Astrocyte of the spinal cord (primary cell): ENCODE results near the gene LSAMP.

Experiments
- DNase-seq: peaks from one replicate; pipeline ENCODE4 v3.0.0; 2011; ENCODE audit warnings: low read depth, low spot score
- H3K4me3 ChIP-seq: 2 replicates; pipeline ENCODE4 v1.5.1; 2011; ENCODE audit warnings: low read depth, mild to moderate bottlenecking, low read length, moderate library complexity
- in situ Hi-C: cut with HindIII; loops from 2 replicates; pipeline ENCODE4 v1.10.0; 2017; ENCODE audit warnings: low sequenced_read_pairs
- TF ChIP-seq, protein P1 (sequence below): IDR thresholded peaks from 2 replicates; pipeline ENCODE4 v1.5.1; 2012; ENCODE audit warnings: low read depth, mild to moderate bottlenecking, low read length, inconsistent platforms

The LSAMP gene

DNA sequence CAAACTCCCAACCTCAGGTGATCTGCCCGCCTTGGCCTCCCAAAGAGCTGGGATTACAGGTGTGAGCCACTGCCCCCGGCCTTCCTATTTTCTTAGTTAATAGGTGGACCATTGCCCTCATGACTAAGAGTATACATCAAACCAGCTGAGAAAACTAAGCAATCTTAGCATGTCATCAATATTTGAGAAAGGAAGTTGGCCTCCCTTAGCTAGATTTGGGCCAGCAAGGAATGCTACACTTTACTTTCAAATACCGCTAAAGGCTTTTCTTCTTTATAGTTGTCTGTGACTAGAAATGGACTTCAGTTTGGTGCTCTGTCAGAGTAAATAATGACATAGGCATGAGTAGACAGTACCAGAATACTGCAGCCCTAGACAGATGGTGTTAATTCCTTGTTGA, 622.7 kb downstream of the LSAMP start:
- H3K4me3 ChIP-seq, result no peak overlapping the region
- no peak for DNase-seq
- in situ Hi-C loops, result no loop called here

DNA sequence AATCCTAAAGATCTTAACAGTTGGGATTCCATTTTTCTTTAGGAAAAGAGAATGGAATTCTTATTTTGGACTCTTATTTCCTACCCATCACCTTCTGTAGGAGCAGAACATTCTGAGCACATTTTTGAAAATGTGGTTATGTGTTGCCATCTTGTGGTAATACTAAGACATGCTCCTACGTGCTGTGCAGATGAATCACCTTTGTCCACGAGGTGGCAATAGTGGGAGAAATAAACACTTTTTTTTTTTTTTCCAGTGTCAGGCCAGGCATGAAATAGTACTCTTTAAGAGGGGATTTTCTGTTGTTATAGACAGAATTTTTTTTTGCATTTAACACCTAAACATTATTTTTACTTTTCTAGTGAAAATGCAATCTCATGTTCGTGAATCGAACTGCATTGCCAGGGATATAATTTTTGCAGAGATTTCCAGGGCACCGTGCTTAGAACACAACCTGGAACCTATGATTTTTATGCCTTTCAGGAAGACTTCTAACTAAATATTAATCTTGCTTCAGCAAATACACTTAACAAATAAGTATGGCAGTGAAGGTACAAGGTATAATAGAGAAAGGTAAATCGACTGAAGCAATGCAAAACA, 625.4 kb downstream of the LSAMP start:
- in situ Hi-C loops, result no loop called here
- TF ChIP-seq, protein P1, sequence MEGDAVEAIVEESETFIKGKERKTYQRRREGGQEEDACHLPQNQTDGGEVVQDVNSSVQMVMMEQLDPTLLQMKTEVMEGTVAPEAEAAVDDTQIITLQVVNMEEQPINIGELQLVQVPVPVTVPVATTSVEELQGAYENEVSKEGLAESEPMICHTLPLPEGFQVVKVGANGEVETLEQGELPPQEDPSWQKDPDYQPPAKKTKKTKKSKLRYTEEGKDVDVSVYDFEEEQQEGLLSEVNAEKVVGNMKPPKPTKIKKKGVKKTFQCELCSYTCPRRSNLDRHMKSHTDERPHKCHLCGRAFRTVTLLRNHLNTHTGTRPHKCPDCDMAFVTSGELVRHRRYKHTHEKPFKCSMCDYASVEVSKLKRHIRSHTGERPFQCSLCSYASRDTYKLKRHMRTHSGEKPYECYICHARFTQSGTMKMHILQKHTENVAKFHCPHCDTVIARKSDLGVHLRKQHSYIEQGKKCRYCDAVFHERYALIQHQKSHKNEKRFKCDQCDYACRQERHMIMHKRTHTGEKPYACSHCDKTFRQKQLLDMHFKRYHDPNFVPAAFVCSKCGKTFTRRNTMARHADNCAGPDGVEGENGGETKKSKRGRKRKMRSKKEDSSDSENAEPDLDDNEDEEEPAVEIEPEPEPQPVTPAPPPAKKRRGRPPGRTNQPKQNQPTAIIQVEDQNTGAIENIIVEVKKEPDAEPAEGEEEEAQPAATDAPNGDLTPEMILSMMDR, result peak; percentile 93
- DNase-seq, result peak; percentile 87
- H3K4me3 ChIP-seq, result no peak overlapping the region

More for the DNA sequence above, 622.7 kb downstream of the LSAMP start:
- TF ChIP-seq, protein P1, result no peak

DNA sequence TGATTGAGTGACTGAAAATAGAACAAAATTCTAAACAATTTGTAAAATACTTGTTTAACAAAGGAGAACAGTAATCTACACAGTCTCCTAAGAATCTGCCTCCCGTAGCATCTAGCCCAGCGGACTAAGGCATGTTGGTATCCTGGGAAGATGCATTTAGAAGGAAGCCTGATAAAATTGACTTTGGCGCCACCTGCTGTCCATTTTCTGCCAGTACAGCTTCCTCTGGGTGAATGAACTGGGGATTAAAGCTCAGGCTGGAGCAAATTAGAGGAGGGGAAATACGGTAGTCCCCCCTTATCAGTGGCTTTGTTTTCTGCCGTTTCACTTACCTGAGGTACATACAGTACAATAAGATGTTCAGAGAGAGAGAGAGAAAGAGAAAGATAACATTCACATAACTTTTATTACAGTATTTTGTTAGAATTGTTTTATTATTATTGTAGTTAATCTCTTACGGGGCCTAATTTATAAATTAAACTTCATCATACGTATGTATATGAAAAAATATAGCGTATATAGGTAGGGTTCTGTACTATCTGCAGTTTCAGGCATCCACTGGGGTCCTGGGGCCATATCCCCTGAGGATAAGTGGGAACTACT, 630.4 kb downstream of the LSAMP start:
- TF ChIP-seq, protein P1, result peak; percentile 84
- DNase-seq, result peak; percentile 80
- in situ Hi-C loops, result no loop called here
- no peak overlapping the region for H3K4me3 ChIP-seq

DNA sequence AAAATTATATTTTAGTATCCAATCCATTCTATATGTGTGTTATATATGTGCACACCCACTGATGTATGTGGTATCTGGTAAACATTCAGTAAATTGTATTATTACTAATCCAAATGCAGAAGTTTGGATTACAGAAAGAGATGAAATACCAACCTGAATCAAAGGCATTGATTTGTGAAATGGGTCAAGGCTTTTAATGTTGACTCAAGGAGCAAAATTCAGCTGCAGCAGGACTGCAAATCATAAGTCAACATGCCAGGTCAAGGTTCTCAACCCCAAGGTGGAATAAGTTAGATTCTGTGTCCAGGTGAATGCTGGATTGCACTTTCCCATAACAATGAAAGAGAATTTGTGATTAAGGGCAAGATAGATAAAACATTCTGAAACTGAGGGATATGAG, 631.3 kb downstream of the LSAMP start:
- no peak for DNase-seq
- in situ Hi-C loops, result no loop called here
- TF ChIP-seq, protein P1, result no peak
- no peak overlapping the region for H3K4me3 ChIP-seq

DNA sequence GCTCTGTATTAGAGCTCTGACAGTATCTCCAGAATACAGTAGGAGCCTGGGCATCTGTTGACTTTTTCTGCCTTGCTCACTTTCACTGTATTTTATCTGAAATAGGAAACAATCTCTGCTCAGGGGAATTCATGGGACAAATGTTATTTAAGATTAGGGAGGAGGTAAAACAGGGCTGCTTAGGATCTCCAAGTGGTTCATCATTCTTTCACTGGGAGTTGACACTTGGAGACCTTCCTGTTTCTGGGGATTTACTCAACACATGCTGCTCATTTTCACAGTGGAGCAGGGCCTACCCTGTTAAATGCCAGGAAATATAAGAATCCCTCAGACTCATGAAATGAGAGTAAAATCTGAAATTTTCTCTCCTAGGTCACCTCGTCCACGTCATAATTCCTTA, 636.5 kb downstream of the LSAMP start:
- DNase-seq, result no peak
- TF ChIP-seq, protein P1, result no peak
- no peak overlapping the region for H3K4me3 ChIP-seq
- in situ Hi-C loops, result no loop called here

DNA sequence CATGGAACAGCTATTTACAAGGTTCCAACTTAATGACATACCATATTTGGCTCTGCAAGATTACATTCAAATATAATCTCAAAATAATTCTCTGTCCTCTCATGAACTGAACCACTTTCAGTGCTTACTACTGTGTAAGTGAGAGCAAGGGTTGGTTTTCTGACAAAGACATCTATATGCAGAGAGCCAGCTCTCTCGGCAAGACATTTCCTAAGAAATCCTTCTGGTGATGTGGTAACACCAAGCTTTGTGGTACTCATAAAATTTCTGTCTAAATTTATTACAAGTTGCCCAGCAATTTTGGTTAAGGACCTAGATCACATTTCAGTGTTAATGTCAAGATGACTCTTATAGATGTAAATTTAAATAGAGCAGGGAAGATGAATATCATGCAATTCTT, 637.0 kb downstream of the LSAMP start:
- TF ChIP-seq, protein P1, result no peak
- no peak for DNase-seq
- in situ Hi-C loops, result no loop called here
- H3K4me3 ChIP-seq, result no peak overlapping the region

DNA sequence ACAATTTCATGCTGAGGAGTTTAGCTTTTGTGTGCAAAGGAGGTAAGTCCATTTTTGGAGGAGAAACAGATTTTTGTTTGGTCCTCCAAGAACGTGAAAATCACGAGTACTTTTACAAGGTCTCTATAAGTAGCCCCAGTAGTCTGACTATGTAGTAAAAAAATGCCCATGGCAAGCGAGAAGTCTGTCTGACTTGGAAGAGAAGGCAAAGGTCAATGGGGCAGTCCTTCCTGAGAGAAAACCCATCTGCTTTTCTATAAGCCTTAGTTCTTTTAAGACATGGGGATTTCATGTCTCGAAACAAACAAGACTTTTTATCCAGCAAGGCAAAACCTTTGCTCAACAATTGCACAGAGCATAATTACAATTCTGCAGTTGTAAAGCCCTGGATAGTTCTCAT, 638.8 kb downstream of the LSAMP start:
- peak; percentile 48 for DNase-seq
- H3K4me3 ChIP-seq, result no peak overlapping the region
- in situ Hi-C loops, result no loop called here
- TF ChIP-seq, protein P1, result no peak
